Gastroesophageal sphincter (tissue), 4 donors: ENCODE measurements around the gene PTH2. TPM values are rescaled to one million over a fixed set of nuclear protein-coding genes. Genes with fewer than 3 reads are reported as not detected.

Experiments used
- ATAC-seq: fragments of 150-250 bp; one replicate; pipeline ENCODE4 v1.9.1; 2016; ENCODE audit warnings: mild to moderate bottlenecking, moderate library complexity
- H3K27ac ChIP-seq, 4 donors: fragments of 200-600 bp; sonication (generic) in 3 of 4; 1 replicate in 3 of 4; 2 replicates in 1 of 4; pipeline ENCODE4 v1.5.1; 2016 to 2019
- H3K27me3 ChIP-seq: fragments of 200-600 bp; sonication (generic); one replicate; pipeline ENCODE4 v1.5.1; 2019
- H3K36me3 ChIP-seq, 2 donors: fragments of 200-600 bp; sonication (generic); one replicate each; pipeline ENCODE4 v1.5.1; 2019; ENCODE audit warnings: control low read depth in 1 of 2
- H3K4me1 ChIP-seq, 3 donors: fragments of 200-600 bp; sonication (generic); 1 replicate in 2 of 3; 2 replicates in 1 of 3; pipeline ENCODE4 v1.5.1; 2016 to 2019; ENCODE audit warnings: control low read depth in 2 of 3
- H3K4me3 ChIP-seq, 2 donors: fragments of 200-600 bp; sonication (generic); one replicate each; pipeline ENCODE4 v1.5.1; 2019; ENCODE audit warnings: mild to moderate bottlenecking in 1 of 2, moderate library complexity in 1 of 2
- H3K9me3 ChIP-seq, 3 donors: fragments of 200-600 bp; sonication (generic); one replicate each; pipeline ENCODE4 v1.5.1; 2017 to 2019; ENCODE audit warnings: control low read depth in 2 of 3
- EP300 ChIP-seq: sonication (generic); formaldehyde crosslinking; IDR thresholded peaks from one replicate; pipeline ENCODE4 v1.6.1; 2017; ENCODE audit warnings: antibody characterized with exemption, mild to moderate bottlenecking
- POLR2A ChIP-seq, 2 donors: fragments of 450-650 bp; IDR thresholded peaks; one replicate each; pipeline ENCODE4 v1.6.1; 2017; ENCODE audit warnings: antibody characterized with exemption in 2 of 2, mild to moderate bottlenecking in 2 of 2, moderate library complexity in 1 of 2
- POLR2AphosphoS5 ChIP-seq: sonication (generic); formaldehyde crosslinking; IDR thresholded peaks from one replicate; pipeline ENCODE4 v1.6.1; 2017; ENCODE audit warnings: antibody characterized with exemption
- WGBS, 2 donors: methylation state at CpG; one replicate each; pipeline ENCODE4 v1.1.5; 2018; ENCODE audit warnings: low coverage in 1 of 2; 5-methylcytosine and 5-hydroxymethylcytosine counted together
- total RNA-seq, 4 donors: library from RNA; depleted of rRNA; stranded (reverse); fragments of >200 nt; gene quantifications; one replicate each; pipeline ENCODE4 v1.1.0, GENCODE V29; 2016
- TF ChIP-seq, protein P1 (sequence below), 4 experiments: fragments of 200-600 bp in 2 of 4; fragments of 450-650 bp in 2 of 4; sonication (generic) in 1 of 4; IDR thresholded peaks; one replicate each; pipeline ENCODE4 v1.5.1; 2017 to 2019; ENCODE audit warnings: antibody characterized with exemption in 4 of 4, mild to moderate bottlenecking in 2 of 4, moderate library complexity in 2 of 4

PTH2 gene
- total RNA-seq, 4 donors from 2014 or later: not detected

DNA sequence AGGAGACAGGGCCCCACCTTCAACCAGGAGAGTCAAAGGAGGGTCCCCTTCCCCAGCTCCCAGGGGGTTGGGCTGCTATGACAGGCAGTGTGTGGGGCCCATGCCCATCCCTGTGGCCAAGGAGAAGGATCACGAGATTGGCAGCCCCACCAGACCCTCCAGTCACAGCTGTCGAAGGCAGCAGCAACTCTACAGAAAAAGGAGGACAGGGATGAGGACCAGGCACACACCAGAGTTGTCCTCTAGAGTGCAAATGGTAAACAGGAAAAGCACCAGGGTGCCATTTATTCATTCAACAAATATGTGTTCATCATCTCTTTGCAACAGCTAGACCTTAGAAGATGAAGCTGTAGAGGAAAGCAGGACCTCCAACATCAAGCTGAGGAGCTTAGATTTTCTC lies 4.1 kb downstream of the PTH2 start:
- H3K27ac ChIP-seq: no peak overlapping the region
- no peaks in the 10 kb centered on the region for H3K9me3 ChIP-seq
- H3K4me1 ChIP-seq: peaks cover 0 to 36% (median 23%) of the 10 kb centered on the region in 3 donors
- whole genome bisulfite sequencing, 2 donors: 80% methylated on average over 1 of the region's 2 CpGs; no CpG with 5 or more reads in 1 of the 2 donors
- H3K36me3 ChIP-seq: no peaks in the 10 kb centered on the region
- H3K27me3 ChIP-seq: peaks cover 100% of the 10 kb centered on the region
- H3K4me3 ChIP-seq: no peak overlapping the region
- no peak for TF ChIP-seq EP300
- TF ChIP-seq, protein P1, sequence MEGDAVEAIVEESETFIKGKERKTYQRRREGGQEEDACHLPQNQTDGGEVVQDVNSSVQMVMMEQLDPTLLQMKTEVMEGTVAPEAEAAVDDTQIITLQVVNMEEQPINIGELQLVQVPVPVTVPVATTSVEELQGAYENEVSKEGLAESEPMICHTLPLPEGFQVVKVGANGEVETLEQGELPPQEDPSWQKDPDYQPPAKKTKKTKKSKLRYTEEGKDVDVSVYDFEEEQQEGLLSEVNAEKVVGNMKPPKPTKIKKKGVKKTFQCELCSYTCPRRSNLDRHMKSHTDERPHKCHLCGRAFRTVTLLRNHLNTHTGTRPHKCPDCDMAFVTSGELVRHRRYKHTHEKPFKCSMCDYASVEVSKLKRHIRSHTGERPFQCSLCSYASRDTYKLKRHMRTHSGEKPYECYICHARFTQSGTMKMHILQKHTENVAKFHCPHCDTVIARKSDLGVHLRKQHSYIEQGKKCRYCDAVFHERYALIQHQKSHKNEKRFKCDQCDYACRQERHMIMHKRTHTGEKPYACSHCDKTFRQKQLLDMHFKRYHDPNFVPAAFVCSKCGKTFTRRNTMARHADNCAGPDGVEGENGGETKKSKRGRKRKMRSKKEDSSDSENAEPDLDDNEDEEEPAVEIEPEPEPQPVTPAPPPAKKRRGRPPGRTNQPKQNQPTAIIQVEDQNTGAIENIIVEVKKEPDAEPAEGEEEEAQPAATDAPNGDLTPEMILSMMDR (IDR thresholded peaks at IDR 0.05): no peak
- no peak for TF ChIP-seq POLR2AphosphoS5
- ATAC-seq: no peak

DNA sequence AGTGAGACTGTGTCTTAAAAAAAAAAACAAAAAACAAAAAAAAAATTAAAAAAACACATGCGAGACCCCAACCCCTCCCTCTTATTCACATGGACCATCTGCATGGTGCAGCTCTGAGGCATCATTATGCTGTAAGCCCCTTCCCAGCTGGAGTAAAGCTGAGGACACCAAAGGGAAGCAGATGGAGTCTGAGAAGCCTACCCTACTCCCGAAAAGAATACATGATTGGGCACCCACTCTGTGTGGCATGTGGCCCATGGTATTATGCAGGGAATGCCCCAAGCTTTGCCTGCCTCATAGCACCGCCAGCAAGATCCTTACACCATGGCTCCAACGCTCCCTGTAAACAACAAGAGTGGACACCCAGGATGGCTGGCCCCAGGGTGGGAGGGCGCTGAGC lies 4.7 kb downstream of the PTH2 start:
- Histone ChIP-seq H3K9me3 (no peaks in the 10 kb centered on the region), H3K4me1 (peaks cover 0 to 30% (median 23%) of the 10 kb centered on the region in 3 donors), H3K36me3 (no peaks in the 10 kb centered on the region), H3K27me3 (peaks cover 97% of the 10 kb centered on the region), H3K27ac (no peak overlapping the region), H3K4me3 (no peak overlapping the region)
- ATAC-seq: no peak
- TF ChIP-seq POLR2AphosphoS5 (no peak), POLR2A (IDR thresholded peaks at IDR 0.05) (no peak), EP300 (no peak)
- TF ChIP-seq, protein P1 (IDR thresholded peaks at IDR 0.05): no peak
- WGBS, 2 donors: 72 to 91% methylated on average over 4 to 5 of the region's 5 CpGs

DNA sequence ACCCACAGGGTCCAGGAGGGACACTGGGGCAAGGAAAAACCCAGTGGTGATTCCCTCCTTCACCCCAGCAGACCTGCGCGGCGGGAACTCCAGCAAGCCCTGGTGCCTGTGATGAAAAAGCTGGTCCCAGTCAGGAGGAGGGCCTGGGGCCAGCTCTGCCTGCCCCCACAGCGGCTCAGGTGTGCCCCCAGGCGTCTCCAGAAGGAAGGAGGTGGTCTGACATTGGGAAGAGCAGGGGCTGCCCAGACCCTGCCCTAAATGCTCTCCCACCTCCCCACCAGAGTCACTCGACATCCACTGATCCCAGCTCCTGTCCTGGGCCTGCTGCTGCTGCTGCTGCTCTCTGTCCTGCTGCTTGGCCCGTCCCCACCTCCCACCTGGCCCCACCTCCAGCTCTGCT lies 6.2 kb downstream of the PTH2 start:
- H3K27ac ChIP-seq: no peak overlapping the region
- H3K9me3 ChIP-seq: no peaks in the 10 kb centered on the region
- WGBS, 2 donors: 50% methylated on average over 1 of the region's 7 CpGs; no CpG with 5 or more reads in 1 of the 2 donors
- H3K4me1 ChIP-seq: peaks cover 0 to 16% (median 9%) of the 10 kb centered on the region in 3 donors
- TF ChIP-seq POLR2AphosphoS5: no peak
- TF ChIP-seq, protein P1 (IDR thresholded peaks at IDR 0.05): no peak
- no peak for TF ChIP-seq EP300
- TF ChIP-seq POLR2A (IDR thresholded peaks at IDR 0.05): no peak
- H3K36me3 ChIP-seq: no peaks in the 10 kb centered on the region
- H3K4me3 ChIP-seq: no peak overlapping the region
- ATAC-seq: no peak
- peaks cover 90% of the 10 kb centered on the region for H3K27me3 ChIP-seq

DNA sequence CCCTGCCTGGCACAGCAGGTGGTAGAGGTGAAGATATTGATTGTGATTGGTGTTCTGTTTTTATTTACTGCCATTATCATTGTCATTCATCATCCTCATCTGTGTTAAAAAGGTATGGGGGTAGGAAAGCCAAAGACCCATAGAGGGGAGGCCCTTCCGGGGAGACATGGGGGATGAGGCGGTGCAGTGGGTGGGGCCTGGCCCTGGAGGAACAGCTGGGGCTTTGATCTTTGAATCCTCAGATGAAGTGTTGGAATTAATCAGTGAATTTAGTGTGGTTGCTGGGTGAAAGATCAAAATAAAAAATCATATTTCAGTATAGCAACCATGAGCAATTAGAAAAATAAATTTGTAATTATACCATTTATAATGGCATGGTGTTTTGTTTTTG lies 7.4 kb downstream of the PTH2 start:
- ATAC-seq: no peak
- Histone ChIP-seq H3K27me3 (peaks cover 77% of the 10 kb centered on the region), H3K36me3 (no peaks in the 10 kb centered on the region), H3K4me1 (peaks cover 0 to 3% (median 0%) of the 10 kb centered on the region in 3 donors), H3K9me3 (no peaks in the 10 kb centered on the region), H3K27ac (no peak overlapping the region), H3K4me3 (no peak overlapping the region)
- 71 to 83% methylated on average over 1 to 2 of the region's 2 CpGs for WGBS, 2 donors
- TF ChIP-seq EP300: no peak
- TF ChIP-seq, protein P1 (IDR thresholded peaks at IDR 0.05): no peak
- no peak for TF ChIP-seq POLR2A (IDR thresholded peaks at IDR 0.05)
- no peak for TF ChIP-seq POLR2AphosphoS5

DNA sequence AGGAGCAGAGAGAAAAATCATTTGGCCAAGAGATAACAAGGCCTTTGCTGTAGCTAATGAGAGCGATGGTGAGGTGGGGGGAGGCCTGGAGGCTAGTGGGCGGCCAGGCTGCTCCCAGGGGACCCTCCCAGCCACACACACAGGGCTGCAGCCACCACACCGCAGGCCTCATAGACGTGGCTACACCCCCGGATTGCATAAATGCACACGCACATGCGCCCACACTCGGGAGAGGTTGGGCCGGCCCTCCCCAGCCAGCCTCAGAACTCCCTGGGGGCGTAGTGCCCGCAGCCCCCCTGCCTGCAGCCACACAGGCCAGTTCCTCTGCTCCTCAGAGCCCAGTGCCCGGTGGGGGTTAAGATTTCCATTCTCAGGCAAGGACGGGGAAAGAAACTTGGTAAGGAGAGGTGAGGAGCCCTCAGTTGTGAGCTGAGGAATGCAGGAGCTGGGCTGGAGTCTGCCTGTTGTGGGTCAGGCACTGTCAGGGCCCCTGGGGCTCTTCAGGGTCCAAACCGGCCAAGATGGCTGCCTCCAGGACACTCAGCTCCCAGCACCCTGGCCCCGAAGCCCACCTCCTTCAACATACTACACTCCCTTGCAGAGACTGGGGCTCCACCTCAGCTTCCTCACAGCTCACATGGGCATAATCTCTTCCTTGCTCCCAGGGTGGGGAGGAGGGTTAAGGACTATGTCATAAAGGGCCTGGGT lies 8.0 kb downstream of the PTH2 start:
- no peak for TF ChIP-seq POLR2AphosphoS5
- no peak for TF ChIP-seq EP300
- TF ChIP-seq POLR2A (IDR thresholded peaks at IDR 0.05): no peak
- no peaks in the 10 kb centered on the region for H3K36me3 ChIP-seq
- H3K9me3 ChIP-seq: no peaks in the 10 kb centered on the region
- no peak overlapping the region for H3K27ac ChIP-seq
- 80% methylated on average over 1 of the region's 15 CpGs; no CpG with 5 or more reads in 1 of the 2 donors for WGBS, 2 donors
- no peak overlapping the region for H3K4me3 ChIP-seq
- peaks cover 71% of the 10 kb centered on the region for H3K27me3 ChIP-seq
- ATAC-seq: no peak
- H3K4me1 ChIP-seq: no peaks in the 10 kb centered on the region
